RWPE1 (cell line): ENCODE data around the gene NUP214.

Experiments
- CTCF ChIA-PET: fragments of 350-600 bp; sonication (Branson Sonifier 250); formaldehyde crosslinking; extraction: SDS; loops from one replicate; lab custom pipeline; 2021; lab: Yijun Ruan, JAX
- POLR2A ChIA-PET: fragments of 400-600 bp; formaldehyde crosslinking; extraction: SDS; loops from one replicate; lab custom pipeline; 2020; ENCODE audit warnings: antibody characterized with exemption; ENCODE audit not compliant: low non-redundant PET; lab: Yijun Ruan, JAX
- DNase-seq: peaks from one replicate; pipeline ENCODE4 v3.0.0; 2012; ENCODE audit warnings: low spot score
- H3K27ac ChIP-seq: fragments of 450-650 bp; 2 replicates; pipeline ENCODE4 v1.5.1; 2017
- TF ChIP-seq, protein P1 (sequence below): fragments of 450-650 bp; conservative IDR thresholded peaks from 2 replicates; pipeline ENCODE4 v1.5.1; 2017; ENCODE audit warnings: low read depth, mild to moderate bottlenecking

NUP214 gene

DNA sequence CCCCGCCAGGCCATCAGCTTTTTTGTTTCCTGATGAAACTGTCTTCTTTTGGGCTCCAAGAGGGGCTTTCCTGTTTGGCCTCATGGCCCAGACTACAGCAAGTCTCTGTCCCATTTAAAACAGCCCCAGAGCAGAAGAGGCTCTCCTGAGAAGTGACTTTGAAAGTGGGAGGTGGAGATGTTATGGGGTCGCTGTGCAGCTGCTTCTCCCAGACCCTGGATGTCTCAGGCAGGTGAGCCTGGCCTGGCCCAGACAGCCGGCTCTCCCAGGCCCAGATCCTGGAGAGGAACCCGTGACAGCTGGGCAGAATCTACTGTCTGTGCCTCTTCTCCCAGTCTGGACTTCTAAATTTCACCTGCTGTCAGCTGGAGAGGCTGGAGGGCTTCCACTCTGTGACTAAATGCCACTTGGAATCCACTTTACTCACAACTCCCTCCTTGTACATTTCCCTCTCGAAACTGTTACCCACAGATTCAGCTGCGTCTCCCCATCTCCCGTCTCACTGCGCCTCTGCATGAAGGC is 130.4 kb downstream of the NUP214 start:
- H3K27ac ChIP-seq, result peak overlapping the region; percentile 78
- CTCF ChIA-PET, result interaction anchor here (0.8 to 1.2 kb wide), 2 partner anchors 9 to 80 kb away, joined by 4 to 6 read pairs; no protein-coding TSS in a partner anchor
- TF ChIP-seq, protein P1, sequence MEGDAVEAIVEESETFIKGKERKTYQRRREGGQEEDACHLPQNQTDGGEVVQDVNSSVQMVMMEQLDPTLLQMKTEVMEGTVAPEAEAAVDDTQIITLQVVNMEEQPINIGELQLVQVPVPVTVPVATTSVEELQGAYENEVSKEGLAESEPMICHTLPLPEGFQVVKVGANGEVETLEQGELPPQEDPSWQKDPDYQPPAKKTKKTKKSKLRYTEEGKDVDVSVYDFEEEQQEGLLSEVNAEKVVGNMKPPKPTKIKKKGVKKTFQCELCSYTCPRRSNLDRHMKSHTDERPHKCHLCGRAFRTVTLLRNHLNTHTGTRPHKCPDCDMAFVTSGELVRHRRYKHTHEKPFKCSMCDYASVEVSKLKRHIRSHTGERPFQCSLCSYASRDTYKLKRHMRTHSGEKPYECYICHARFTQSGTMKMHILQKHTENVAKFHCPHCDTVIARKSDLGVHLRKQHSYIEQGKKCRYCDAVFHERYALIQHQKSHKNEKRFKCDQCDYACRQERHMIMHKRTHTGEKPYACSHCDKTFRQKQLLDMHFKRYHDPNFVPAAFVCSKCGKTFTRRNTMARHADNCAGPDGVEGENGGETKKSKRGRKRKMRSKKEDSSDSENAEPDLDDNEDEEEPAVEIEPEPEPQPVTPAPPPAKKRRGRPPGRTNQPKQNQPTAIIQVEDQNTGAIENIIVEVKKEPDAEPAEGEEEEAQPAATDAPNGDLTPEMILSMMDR, result no peak
- POLR2A ChIA-PET, result no interaction called here
- no peak for DNase-seq

DNA sequence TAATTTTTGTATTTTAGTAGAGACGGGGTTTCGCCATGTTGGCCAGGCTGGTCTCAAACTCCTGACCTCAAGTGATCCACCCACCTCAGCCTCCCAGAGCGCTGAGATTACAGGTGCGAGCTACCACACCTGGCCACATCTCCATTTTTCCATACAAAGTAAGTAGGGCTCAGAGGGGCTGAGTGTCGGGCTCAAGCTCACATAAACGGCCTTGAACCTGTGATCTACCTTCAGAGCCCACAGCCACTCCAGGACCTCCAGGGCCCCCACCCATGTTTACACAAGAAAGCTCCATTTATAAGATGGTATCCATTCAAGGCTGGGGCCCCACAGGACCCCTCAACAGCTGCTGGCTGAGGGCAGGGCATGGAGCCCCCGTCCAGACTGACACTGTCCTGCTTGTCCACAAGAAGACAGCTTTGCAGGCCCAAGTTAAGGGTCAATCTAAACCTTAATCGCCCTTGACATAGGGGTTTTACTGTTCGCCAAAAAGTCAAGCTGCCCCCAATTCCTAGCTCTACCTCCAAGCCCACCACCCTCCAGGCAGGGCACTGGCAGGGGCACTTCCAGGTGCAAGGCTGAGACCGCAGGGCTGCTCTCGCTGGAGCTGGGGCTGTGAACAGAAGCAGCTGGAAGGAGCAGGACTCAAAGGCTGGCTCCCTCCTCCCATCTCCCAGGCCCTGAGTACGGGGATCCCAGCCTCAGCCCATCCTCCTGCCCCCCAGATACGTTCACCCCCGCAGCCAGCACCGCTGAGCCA is 132.1 kb downstream of the NUP214 start:
- H3K27ac ChIP-seq, result peak overlapping the region; percentile 17; the same call in 1 of the 2 replicates
- DNase-seq, result no peak
- ChIA-PET POLR2A (interaction anchor here (1.0 kb wide), 1 partner anchor 7 kb away, joined by 6 read pairs; no protein-coding TSS in a partner anchor), CTCF (interaction anchor here (0.6 kb wide), 2 partner anchors 11 to 48 kb away, joined by 4 to 6 read pairs; no protein-coding TSS in a partner anchor)
- TF ChIP-seq, protein P1, result no peak

DNA sequence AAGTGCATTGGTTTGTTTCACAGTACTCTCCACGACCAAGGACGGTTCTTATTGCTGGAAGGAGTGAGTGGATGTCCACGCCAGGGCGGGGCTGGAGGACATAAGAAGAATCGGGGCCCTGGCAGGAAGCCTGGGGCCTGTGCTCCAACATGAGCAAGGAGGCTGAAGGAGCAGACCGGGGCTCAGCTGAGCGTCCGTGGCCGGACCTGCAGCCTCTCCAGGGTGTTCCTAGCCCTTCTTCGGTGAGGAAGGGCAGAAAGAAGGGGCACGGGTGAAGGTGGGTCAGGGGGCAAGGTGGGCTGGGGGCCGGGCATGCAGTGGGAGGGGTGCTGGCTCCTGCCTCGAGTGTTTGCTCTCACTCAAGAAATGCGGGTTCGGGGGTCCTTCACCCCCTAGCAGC is 132.8 kb downstream of the NUP214 start:
- CTCF ChIA-PET, result interaction anchor here (0.5 to 0.6 kb wide), 3 partner anchors 15 to 804 kb away, joined by 3 to 4 read pairs (median 4); no protein-coding TSS in a partner anchor
- TF ChIP-seq, protein P1, result no peak
- POLR2A ChIA-PET, result no interaction called here
- DNase-seq, result no peak
- H3K27ac ChIP-seq, result no peak overlapping the region

DNA sequence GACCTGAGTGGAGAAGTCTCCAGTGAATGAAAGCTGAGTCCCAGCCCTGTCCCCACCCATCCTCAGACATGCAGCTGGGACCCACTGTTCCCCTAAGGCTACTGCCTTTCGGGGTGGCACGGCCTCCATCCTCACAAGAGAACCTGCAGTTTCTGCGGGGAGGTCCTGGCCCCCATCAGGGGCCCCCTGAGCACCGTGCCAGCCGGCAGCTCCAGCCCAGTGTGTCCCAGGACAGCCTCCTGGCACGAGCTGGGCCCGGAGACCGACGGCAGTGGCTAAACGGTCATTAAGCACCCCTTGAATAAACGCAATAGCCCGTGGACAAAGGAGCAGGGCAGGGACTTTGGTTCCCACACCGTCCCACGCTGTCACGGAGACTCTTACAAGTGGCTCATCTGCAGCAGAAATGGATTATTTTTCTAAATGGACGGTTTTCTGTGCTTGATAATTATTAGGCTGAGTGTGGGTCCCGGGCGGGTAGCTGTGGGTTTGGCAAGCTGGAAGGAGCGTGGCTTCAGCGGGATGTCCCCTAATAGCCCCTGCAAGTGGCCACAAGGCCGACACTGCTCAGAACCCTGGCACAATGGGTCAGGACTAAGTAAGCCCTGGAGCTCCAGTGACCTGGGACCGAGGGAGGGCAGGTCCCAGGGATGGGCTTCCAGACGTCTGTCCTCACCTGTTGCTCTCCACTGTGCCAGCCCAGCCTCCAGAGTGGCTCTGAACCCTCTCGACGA is 133.5 kb downstream of the NUP214 start:
- POLR2A ChIA-PET, result no interaction called here
- CTCF ChIA-PET, result interaction anchor here (0.5 to 0.6 kb wide), 2 partner anchors 16 to 803 kb away, joined by 3 to 4 read pairs; no protein-coding TSS in a partner anchor

DNA sequence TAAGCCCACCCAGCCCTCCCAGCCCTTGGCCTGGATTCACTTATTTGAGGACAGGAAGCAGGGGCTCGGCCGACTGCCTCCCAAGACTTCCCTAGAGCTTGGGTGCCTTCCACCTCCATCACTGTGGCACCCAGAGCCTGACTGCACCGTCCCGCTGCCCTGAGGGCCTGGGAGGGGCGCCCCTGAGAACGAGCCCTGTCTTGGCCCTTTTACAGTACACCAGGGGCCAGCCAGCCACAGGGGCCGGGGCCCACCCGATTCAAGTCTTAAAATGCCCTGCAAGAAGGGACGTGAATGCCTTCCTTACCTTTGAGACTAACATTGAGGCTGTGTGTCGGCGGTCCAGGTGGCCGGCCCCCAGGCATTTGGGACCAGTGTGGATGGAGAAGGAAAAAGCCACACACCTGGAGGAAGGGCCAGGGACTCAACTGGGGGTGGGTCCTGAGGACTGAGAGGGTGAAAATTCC is 134.1 kb downstream of the NUP214 start:
- H3K27ac ChIP-seq, result no peak overlapping the region
- ChIA-PET POLR2A (no interaction called here), CTCF (no interaction called here)
- TF ChIP-seq, protein P1, result no peak
- no peak for DNase-seq

More for the DNA sequence above, 133.5 kb downstream of the NUP214 start:
- TF ChIP-seq, protein P1, result no peak
- H3K27ac ChIP-seq, result no peak overlapping the region
- DNase-seq, result no peak
